Activated T-helper 1 cell treated with anti-CD3 and anti-CD28 coated beads, Interleukin-12 subunit alpha, Interleukin-12 subunit beta, Interleukin-2, Interleukin-4 antibody, amounts not matched to agents 30 ng/mL and 10 ng/mL and 1 ng/mL, durations not matched to agents 14 hours and 24 hours and 36 hours (primary cell): ENCODE data around the gene PAX7. TPM values are rescaled to one million over a fixed set of nuclear protein-coding genes. Genes with fewer than 3 reads are reported as not detected.

Experiments used
- DNase-seq: peaks from one replicate; pipeline ENCODE4 v3.0.0; 2021; ENCODE audit warnings: low spot score
- H3K27ac Mint-ChIP-seq: one replicate; pipeline ENCODE4 v1.8.0; 2021; ENCODE audit warnings: mild to moderate bottlenecking, mixed read lengths
- H3K27me3 Mint-ChIP-seq: one replicate; pipeline ENCODE4 v1.8.0; 2022; ENCODE audit warnings: mild to moderate bottlenecking, moderate library complexity, mixed read lengths; ENCODE audit not compliant: insufficient read depth
- H3K36me3 Mint-ChIP-seq: one replicate; pipeline ENCODE4 v1.8.0; 2021; ENCODE audit warnings: low read depth, mixed read lengths
- H3K4me1 Mint-ChIP-seq: one replicate; pipeline ENCODE4 v1.8.0; 2021; ENCODE audit warnings: low read depth, mixed read lengths
- H3K4me3 Mint-ChIP-seq: one replicate; pipeline ENCODE4 v1.8.0; 2021; ENCODE audit warnings: mild to moderate bottlenecking, moderate library complexity, mixed read lengths
- H3K9me3 Mint-ChIP-seq: one replicate; pipeline ENCODE4 v1.8.0; 2021; ENCODE audit warnings: mixed read lengths
- intact Hi-C: fragments of 100-400 bp; cut with micrococcal nuclease; formaldehyde crosslinking; loops from one replicate; pipeline ENCODE4 v1.15.1; 2024
- total RNA-seq: library from RNA; stranded (reverse); gene quantifications from 2 replicates; pipeline ENCODE4 v1.2.3, GENCODE V29; 2022

PAX7 gene
- total RNA-seq, 1 donor from 2014 or later, result not detected

DNA sequence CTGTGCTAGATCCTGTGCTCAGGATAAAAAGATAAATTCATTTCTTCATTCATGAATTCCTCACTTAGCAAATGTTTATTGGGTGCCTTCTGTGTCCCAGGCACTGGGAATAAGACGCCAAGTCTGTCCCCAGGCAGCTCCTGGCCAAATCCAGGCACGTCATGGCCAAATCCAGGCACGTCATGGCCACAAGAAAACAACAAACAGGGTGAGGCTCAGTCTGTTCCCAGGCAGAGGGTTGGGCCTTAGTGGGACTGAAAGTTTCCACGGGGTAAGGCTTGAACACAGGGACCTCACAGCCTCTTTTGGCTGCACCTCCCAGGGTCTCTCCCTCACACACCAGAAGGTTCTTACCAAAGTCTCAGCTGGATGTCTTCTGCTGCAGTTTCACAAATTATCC is 95.7 kb downstream of the PAX7 start:
- intact Hi-C loops, result no loop called here
- Mint-ChIP-seq H3K4me1 (no peaks in the 10 kb centered on the region), H3K9me3 (no peaks in the 10 kb centered on the region), H3K27me3 (peaks cover 27% of the 10 kb centered on the region), H3K27ac (no peak overlapping the region), H3K36me3 (no peaks in the 10 kb centered on the region), H3K4me3 (no peak overlapping the region)
- no peak for DNase-seq

DNA sequence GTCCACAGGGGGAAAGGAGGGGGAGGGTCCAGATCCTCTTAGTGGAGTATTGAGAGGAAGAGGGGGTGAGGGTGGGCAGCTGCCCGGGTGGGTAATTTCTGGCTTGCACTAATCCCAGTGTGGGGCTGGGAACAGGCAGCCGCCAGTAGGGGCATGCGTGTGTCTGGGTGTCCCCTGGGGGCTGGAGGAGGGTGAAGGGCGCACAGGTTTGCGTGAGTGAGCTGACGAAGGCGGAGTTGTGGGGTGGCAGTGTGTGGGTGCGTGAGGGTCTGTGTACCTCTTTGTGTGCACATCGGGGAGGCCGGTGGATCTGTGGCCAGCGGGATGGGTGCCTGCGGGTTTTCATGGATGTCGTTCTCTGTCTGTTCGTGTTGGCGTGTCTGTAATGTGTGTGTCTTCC is 97.3 kb downstream of the PAX7 start:
- peaks cover 33% of the 10 kb centered on the region for H3K27me3 Mint-ChIP-seq

DNA sequence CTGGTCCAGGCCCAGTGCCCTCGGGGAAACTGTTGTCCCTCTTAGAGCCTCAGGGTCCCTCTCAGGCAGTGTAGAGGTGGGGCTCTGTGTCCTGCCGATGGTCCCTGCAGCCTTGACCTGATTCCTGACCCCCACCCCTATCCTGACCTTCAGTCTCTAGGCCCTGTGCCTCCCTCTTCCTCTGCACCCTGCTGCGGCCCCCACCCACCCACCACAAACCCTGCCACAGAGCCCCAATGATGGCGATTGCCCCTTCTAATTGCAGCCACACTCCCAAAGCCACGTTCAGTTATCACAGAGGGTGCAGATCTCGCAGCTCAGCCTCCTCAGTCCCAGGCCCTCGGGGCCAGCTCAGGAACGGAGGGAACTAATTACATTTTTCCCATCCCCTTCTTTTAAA is 99.7 kb downstream of the PAX7 start:
- Mint-ChIP-seq H3K27me3 (peaks cover 27% of the 10 kb centered on the region), H3K4me3 (no peak overlapping the region), H3K36me3 (no peaks in the 10 kb centered on the region), H3K4me1 (no peaks in the 10 kb centered on the region), H3K27ac (no peak overlapping the region), H3K9me3 (no peaks in the 10 kb centered on the region)
- no peak for DNase-seq
- intact Hi-C loops, result no loop called here

More for the DNA sequence above, 97.3 kb downstream of the PAX7 start:
- DNase-seq, result no peak
- no peaks in the 10 kb centered on the region for H3K4me1 Mint-ChIP-seq
- no peaks in the 10 kb centered on the region for H3K36me3 Mint-ChIP-seq
- no peak overlapping the region for H3K4me3 Mint-ChIP-seq
- intact Hi-C loops, result no loop called here
- no peak overlapping the region for H3K27ac Mint-ChIP-seq
- no peaks in the 10 kb centered on the region for H3K9me3 Mint-ChIP-seq

GRCh38 chr1:18731148-18731547 is 100.5 kb downstream of the PAX7 start:
- intact Hi-C loops, result no loop called here
- Mint-ChIP-seq H3K27ac (no peak overlapping the region), H3K27me3 (peaks cover 20% of the 10 kb centered on the region), H3K36me3 (no peaks in the 10 kb centered on the region), H3K4me3 (no peak overlapping the region), H3K9me3 (no peaks in the 10 kb centered on the region), H3K4me1 (no peaks in the 10 kb centered on the region)
- DNase-seq, result no peak

GRCh38 chr1:18731591-18732235 is 101.1 kb downstream of the PAX7 start:
- H3K4me1 Mint-ChIP-seq, result no peaks in the 10 kb centered on the region
- peaks cover 15% of the 10 kb centered on the region for H3K27me3 Mint-ChIP-seq
- intact Hi-C loops, result no loop called here
- no peak overlapping the region for H3K4me3 Mint-ChIP-seq
- no peak overlapping the region for H3K27ac Mint-ChIP-seq
- no peaks in the 10 kb centered on the region for H3K9me3 Mint-ChIP-seq
- no peak for DNase-seq
- no peaks in the 10 kb centered on the region for H3K36me3 Mint-ChIP-seq

- DNase-seq, result no peak
- Mint-ChIP-seq H3K4me1 (no peaks in the 10 kb centered on the region), H3K36me3 (no peaks in the 10 kb centered on the region), H3K27ac (no peak overlapping the region), H3K4me3 (no peak overlapping the region), H3K9me3 (no peaks in the 10 kb centered on the region), H3K27me3 (peaks cover 11% of the 10 kb centered on the region)
- intact Hi-C loops, result no loop called here
Observed at GRCh38 chr1:18732686-18733085, 102.0 kb downstream of the PAX7 start.

DNA sequence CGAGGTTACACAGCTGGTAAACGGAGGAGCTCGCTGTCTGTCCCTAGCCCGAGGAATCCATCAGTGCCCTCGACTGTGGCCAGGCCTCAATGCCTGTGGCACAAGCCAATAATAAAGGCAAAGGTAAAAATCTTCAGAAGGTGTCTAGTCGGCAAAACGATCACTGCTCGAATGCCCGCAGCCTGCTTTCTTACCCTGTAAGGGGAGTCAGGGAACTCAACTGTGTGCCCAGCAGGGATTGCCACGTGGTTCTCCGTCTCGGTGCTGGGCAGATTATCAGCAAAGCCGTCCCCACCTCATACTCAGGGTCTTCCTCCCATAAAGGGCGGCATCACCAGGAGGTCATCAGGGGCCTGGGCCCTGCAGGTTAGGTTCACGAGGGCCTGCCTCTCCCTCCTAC is 103.4 kb downstream of the PAX7 start:
- H3K4me1 Mint-ChIP-seq, result no peaks in the 10 kb centered on the region

GRCh38 chr1:18734461-18735223 is 104.0 kb downstream of the PAX7 start:
- intact Hi-C loops, result no loop called here
- Mint-ChIP-seq H3K27ac (no peak overlapping the region), H3K4me1 (no peaks in the 10 kb centered on the region), H3K9me3 (no peaks in the 10 kb centered on the region), H3K27me3 (peaks cover 8% of the 10 kb centered on the region), H3K4me3 (no peak overlapping the region), H3K36me3 (no peaks in the 10 kb centered on the region)
- DNase-seq, result no peak

More for the DNA sequence above, 103.4 kb downstream of the PAX7 start:
- no peaks in the 10 kb centered on the region for H3K9me3 Mint-ChIP-seq
- DNase-seq, result no peak
- H3K27me3 Mint-ChIP-seq, result peaks cover 11% of the 10 kb centered on the region
- intact Hi-C loops, result no loop called here
- no peak overlapping the region for H3K27ac Mint-ChIP-seq
- no peaks in the 10 kb centered on the region for H3K36me3 Mint-ChIP-seq
- no peak overlapping the region for H3K4me3 Mint-ChIP-seq

- intact Hi-C loops, result no loop called here
- no peak overlapping the region for H3K27ac Mint-ChIP-seq
- no peak for DNase-seq
Observed at GRCh38 chr1:18735224-18735997, 104.8 kb downstream of the PAX7 start.

GRCh38 chr1:18736958-18737357 is 106.3 kb downstream of the PAX7 start:
- Mint-ChIP-seq H3K27ac (no peak overlapping the region), H3K36me3 (no peaks in the 10 kb centered on the region), H3K9me3 (no peaks in the 10 kb centered on the region), H3K27me3 (peaks cover 6% of the 10 kb centered on the region), H3K4me3 (no peak overlapping the region), H3K4me1 (no peaks in the 10 kb centered on the region)
- DNase-seq, result no peak
- intact Hi-C loops, result no loop called here

More at GRCh38 chr1:18735224-18735997, 104.8 kb downstream of the PAX7 start:
- no peak overlapping the region for H3K4me3 Mint-ChIP-seq
- no peaks in the 10 kb centered on the region for H3K9me3 Mint-ChIP-seq
- H3K4me1 Mint-ChIP-seq, result no peaks in the 10 kb centered on the region
- no peaks in the 10 kb centered on the region for H3K36me3 Mint-ChIP-seq
- peaks cover 8% of the 10 kb centered on the region for H3K27me3 Mint-ChIP-seq

GRCh38 chr1:18738126-18738525 is 107.5 kb downstream of the PAX7 start:
- DNase-seq, result no peak
- Mint-ChIP-seq H3K4me3 (no peak overlapping the region), H3K4me1 (no peaks in the 10 kb centered on the region), H3K27me3 (peaks cover under 1% of the 10 kb centered on the region), H3K36me3 (no peaks in the 10 kb centered on the region), H3K9me3 (no peaks in the 10 kb centered on the region), H3K27ac (no peak overlapping the region)
- intact Hi-C loops, result no loop called here

DNA sequence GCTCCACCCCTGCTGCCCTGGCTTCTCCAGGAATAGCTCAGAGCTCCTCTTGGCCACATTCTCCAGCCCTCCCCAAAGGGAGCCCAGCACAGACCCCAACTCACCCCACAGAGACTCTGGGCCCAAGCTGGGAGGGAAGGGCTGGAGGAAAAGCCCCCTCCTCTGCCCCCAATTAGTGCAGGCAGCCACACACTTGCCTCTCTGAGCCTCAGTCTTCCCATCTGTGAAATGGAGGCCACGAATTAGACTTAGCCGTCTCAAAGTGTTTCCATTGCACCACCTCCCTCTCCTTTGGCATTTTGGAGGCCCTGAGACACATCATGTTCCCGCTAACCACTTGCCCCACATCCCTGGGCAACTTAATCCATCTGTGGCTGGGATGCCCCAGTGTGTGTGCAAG is 108.0 kb downstream of the PAX7 start:
- intact Hi-C loops, result no loop called here
- no peaks in the 10 kb centered on the region for H3K27me3 Mint-ChIP-seq
- DNase-seq, result no peak
- no peak overlapping the region for H3K4me3 Mint-ChIP-seq
- H3K27ac Mint-ChIP-seq, result no peak overlapping the region
- H3K36me3 Mint-ChIP-seq, result no peaks in the 10 kb centered on the region
- no peaks in the 10 kb centered on the region for H3K4me1 Mint-ChIP-seq
- no peaks in the 10 kb centered on the region for H3K9me3 Mint-ChIP-seq

GRCh38 chr1:18739408-18739807 is 108.8 kb downstream of the PAX7 start:
- Mint-ChIP-seq H3K36me3 (no peaks in the 10 kb centered on the region), H3K27ac (no peak overlapping the region), H3K27me3 (no peaks in the 10 kb centered on the region), H3K4me3 (no peak overlapping the region), H3K4me1 (no peaks in the 10 kb centered on the region), H3K9me3 (no peaks in the 10 kb centered on the region)
- intact Hi-C loops, result no loop called here
- DNase-seq, result no peak
